GM12878 (cell line): ENCODE data around the gene ITPKB.

ENCODE experiments used
- EP300 ChIP-seq, 2 experiments: fragments of 150-350 bp in 1 of 2; IDR thresholded peaks; 2 replicates each; pipeline ENCODE4 v1.6.1; 2011 to 2012; ENCODE audit warnings: low read depth in 2 of 2, low read length in 2 of 2, borderline replicate concordance in 1 of 2, improper control_type of control experiment in 1 of 2, inconsistent platforms in 1 of 2; ENCODE audit not compliant: control insufficient read depth in 1 of 2
- RAD21 ChIP-seq: IDR thresholded peaks from 2 replicates; pipeline ENCODE4 v1.6.1; 2011; ENCODE audit warnings: mild to moderate bottlenecking, low read depth, low read length, moderate library complexity; ENCODE audit not compliant: insufficient read depth
- RFX5 ChIP-seq: IDR thresholded peaks from 2 replicates; pipeline ENCODE4 v1.6.1; 2011; ENCODE audit warnings: low read depth, low read length, improper control_type of control experiment
- SUZ12 ChIP-seq: fragments of 200-600 bp; sonication (generic); IDR thresholded peaks from one replicate; pipeline ENCODE4 v1.6.1; 2018; ENCODE audit warnings: antibody characterized with exemption, mild to moderate bottlenecking; ENCODE audit not compliant: unreplicated experiment
- TAF1 ChIP-seq: IDR thresholded peaks from 2 replicates; pipeline ENCODE4 v1.6.1; 2011; ENCODE audit warnings: mild to moderate bottlenecking, low read depth, low read length, borderline replicate concordance
- ZNF384 ChIP-seq: IDR thresholded peaks from 2 replicates; pipeline ENCODE4 v1.6.1; 2012; ENCODE audit warnings: low read depth, mild to moderate bottlenecking, low read length, improper control_type of control experiment, borderline replicate concordance

- TF ChIP-seq ZNF384 (no peak), RAD21 (no peak), SUZ12 (no peak), RFX5 (no peak), EP300 (IDR thresholded peaks at IDR 0.05; ENCODE audit: borderline replicate concordance in 1 of 2, control insufficient read depth in 1 of 2, low read depth in 2 of 2, low read length in 2 of 2) (no peak), TAF1 (no peak)
These were observed 69.0 kb downstream of the ITPKB start for GRCh38 chr1:226670073-226670472.
